Measurements from ENCODE around the gene EHD1. TPM values are rescaled to one million over a fixed set of nuclear protein-coding genes. Genes with fewer than 3 reads are reported as not detected.

EHD1 gene
- total and polyA plus RNA-seq, 2 of the 4 experiments (the other 2 are of a cell fraction), result 107 to 209 TPM

DNA sequence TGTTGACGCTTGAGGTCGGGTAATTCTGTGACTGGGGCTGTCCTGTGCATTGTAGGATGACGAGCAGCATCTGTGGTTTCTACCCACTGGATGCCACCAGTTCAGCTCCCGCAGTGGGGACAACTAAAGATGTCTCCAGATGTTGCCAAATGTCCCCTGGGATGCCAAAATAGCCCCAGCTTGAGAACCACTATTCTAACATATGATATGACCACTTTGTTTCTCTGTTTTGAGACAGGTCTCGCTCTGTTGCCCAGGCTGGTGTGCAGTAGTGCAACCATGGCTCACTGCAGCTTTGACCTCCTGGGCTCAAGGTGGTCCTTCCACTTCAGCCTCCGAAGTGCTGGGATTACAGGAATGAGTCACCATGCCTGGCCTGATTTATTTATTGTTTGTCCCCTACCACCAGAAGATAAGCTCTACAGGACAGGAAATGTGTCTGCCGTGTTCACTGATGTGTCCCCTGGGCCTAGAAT lies 63.7 kb downstream of the EHD1 start:
- CTCF ChIA-PET, result no interaction called here
- no peak overlapping the region for H3K14ac ChIP-seq (replicated peaks; ENCODE audit: low read depth, low read length)
- dilution Hi-C loops (cut with HindIII; ENCODE audit: low sequenced_read_pairs, unreplicated experiment), result no loop called here
- H3K18ac ChIP-seq (ENCODE audit: low read depth, low read length), result no peak overlapping the region
- no peak overlapping the region for H3K4me2 ChIP-seq (ENCODE audit: low read depth, low read length)
- no peak overlapping the region for H2BK120ac ChIP-seq (ENCODE audit: low read depth, low read length)
- H2BK15ac ChIP-seq (ENCODE audit: low read depth, low read length), result no peak overlapping the region
- H4K5ac ChIP-seq (ENCODE audit: low read depth, low read length), result no peak overlapping the region
- no peaks in the 10 kb centered on the region for H4K20me1 ChIP-seq (ENCODE audit: insufficient read depth, low read length)
- H3K9ac ChIP-seq (ENCODE audit: low read depth, low read length), result no peak overlapping the region
- intact Hi-C loops (cut with micrococcal nuclease), result no loop called here
- H3K9me1 ChIP-seq (ENCODE audit: insufficient read depth, low read length), result no peaks in the 10 kb centered on the region
- H2AFZ ChIP-seq (replicated peaks; ENCODE audit: low read length, poor library complexity), result no peak overlapping the region
- no peak overlapping the region for H2AK5ac ChIP-seq (ENCODE audit: low read depth, low read length)
- H2BK5ac ChIP-seq (ENCODE audit: low read depth, low read length, poor library complexity, severe bottlenecking), result no peak overlapping the region
- no peaks in the 10 kb centered on the region for H3K36me3 ChIP-seq (ENCODE audit: control insufficient read depth, insufficient read depth, low read length)
- POLR2A ChIA-PET (ENCODE audit: unreplicated experiment), result no interaction called here
- H4K91ac ChIP-seq (ENCODE audit: insufficient read depth, low read depth, low read length), result no peak overlapping the region
- in situ Hi-C loops (cut with MboI; ENCODE audit: low sequenced_read_pairs), result no loop called here
- TF ChIP-seq RCOR1 (IDR thresholded peaks at IDR 0.05; ENCODE audit: insufficient replicate concordance, low read length) (no peak), CHD1 (IDR thresholded peaks at IDR 0.05; ENCODE audit: low read depth, low read length) (no peak), NFE2L2 (IDR thresholded peaks at IDR 0.05; ENCODE audit: low read depth, low read length) (no peak)
- TF ChIP-seq, protein P1, sequence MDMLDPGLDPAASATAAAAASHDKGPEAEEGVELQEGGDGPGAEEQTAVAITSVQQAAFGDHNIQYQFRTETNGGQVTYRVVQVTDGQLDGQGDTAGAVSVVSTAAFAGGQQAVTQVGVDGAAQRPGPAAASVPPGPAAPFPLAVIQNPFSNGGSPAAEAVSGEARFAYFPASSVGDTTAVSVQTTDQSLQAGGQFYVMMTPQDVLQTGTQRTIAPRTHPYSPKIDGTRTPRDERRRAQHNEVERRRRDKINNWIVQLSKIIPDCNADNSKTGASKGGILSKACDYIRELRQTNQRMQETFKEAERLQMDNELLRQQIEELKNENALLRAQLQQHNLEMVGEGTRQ (IDR thresholded peaks at IDR 0.05; ENCODE audit: low read depth, low read length), result no peak
- no peak overlapping the region for H3K23ac ChIP-seq (ENCODE audit: low read depth, low read length)
- DNase-seq (no peak), ATAC-seq (ENCODE audit: low read depth) (no peak)
- no peaks in the 10 kb centered on the region for H3K9me3 ChIP-seq (ENCODE audit: control insufficient read depth, insufficient read depth, low read length)
- WGBS, 2 experiments (ENCODE audit: extremely low coverage in 2 of 2, insufficient read length in 1 of 2), result 61% methylated on average over 3 of the region's 7 CpGs; no CpG with 5 or more reads in 1 of the 2 experiments
- H2BK20ac ChIP-seq (ENCODE audit: low read depth, low read length), result no peak overlapping the region
- H3K27me3 ChIP-seq (ENCODE audit: control insufficient read depth, insufficient read depth, low read length), result no peaks in the 10 kb centered on the region; the same call in 1 of the 2 replicates
- H3K4me3 ChIP-seq (ENCODE audit: insufficient read depth, low read depth, low read length), result no peak overlapping the region
- H2AK9ac ChIP-seq (replicated peaks; ENCODE audit: low read depth, low read length, poor library complexity), result no peak overlapping the region
- H3K56ac ChIP-seq (ENCODE audit: extremely low read depth, insufficient read depth, low read length), result no peak overlapping the region
- H3K79me1 ChIP-seq (ENCODE audit: low read depth in 1 of 2, low read length in 2 of 2), result peaks cover 0 to 5% of the 10 kb centered on the region in 2 experiments; a peak in 3 of 4 replicates
- H3K4ac ChIP-seq (ENCODE audit: low read depth, low read length), result no peak overlapping the region
- no peak overlapping the region for H3K27ac ChIP-seq (ENCODE audit: insufficient read depth, low read length)
- no peaks in the 10 kb centered on the region for H3K4me1 ChIP-seq (ENCODE audit: control insufficient read depth, insufficient read depth, low read length)
- H4K8ac ChIP-seq (ENCODE audit: low read depth in 2 of 2, low read length in 2 of 2), result no peak overlapping the region
- BruUV-seq (replicated peaks), result no TSS peak

Measured in IMR-90 (cell line).